Brain microvascular endothelial cell (primary cell): ENCODE results near the gene RETN.

ENCODE experiments used
- DNase-seq: peaks from one replicate; pipeline ENCODE4 v3.0.0-alpha.2; 2020
- H3K27ac ChIP-seq: fragments of 250-450 bp; sonication (Bioruptor Pico); 2 replicates; pipeline ENCODE4 v1.5.1; 2020; ENCODE audit warnings: mild to moderate bottlenecking, moderate library complexity
- H3K27me3 ChIP-seq: fragments of 250-450 bp; sonication (Bioruptor Pico); replicated peaks from 2 replicates; pipeline ENCODE4 v1.5.1; 2020; ENCODE audit warnings: mild to moderate bottlenecking
- H3K36me3 ChIP-seq: fragments of 250-450 bp; sonication (Bioruptor Pico); replicated peaks from 2 replicates; pipeline ENCODE4 v1.5.1; 2020; ENCODE audit warnings: mild to moderate bottlenecking
- H3K4me3 ChIP-seq: 2 replicates; pipeline ENCODE4 v1.5.1; 2011; ENCODE audit warnings: low read depth, mild to moderate bottlenecking, control low read depth, low read length, moderate library complexity
- in situ Hi-C: cut with HindIII; loops from 2 replicates; pipeline ENCODE4 v1.10.0; 2017; ENCODE audit warnings: low sequenced_read_pairs, low pct_ligation_motif_present
- TF ChIP-seq, protein P1 (sequence below): IDR thresholded peaks from 2 replicates; pipeline ENCODE4 v1.5.1; 2011; ENCODE audit warnings: low read depth, mild to moderate bottlenecking, moderate library complexity, low read length, control low read depth, inconsistent platforms; ENCODE audit errors: missing control alignments

The RETN gene

DNA sequence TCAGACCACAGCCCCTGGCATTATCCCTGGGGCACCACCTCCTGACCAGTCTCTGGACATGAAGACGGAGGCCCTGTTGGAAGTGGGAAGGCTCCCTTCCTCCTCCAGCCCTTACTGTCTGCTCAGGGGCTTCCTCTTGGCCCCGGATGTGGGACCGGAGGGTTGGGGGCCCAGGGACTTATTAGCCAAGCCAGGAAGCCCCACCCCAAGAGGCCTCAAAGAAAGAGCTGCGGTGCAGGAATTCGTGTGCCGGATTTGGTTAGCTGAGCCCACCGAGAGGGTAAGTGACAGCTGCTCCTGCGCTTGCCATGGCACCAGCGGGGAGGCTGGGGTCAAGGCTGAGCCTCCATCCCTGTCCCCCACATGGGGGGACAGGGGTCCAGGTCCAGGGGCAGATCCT lies at the start of gene RETN:
TSS of gene RETN (plus strand) at position 208 of the 400 bp plus-strand sequence. CDS start 278 bp downstream, outside the sequence.
- Histone ChIP-seq H3K4me3 (no peak within 1 kb of the TSS), H3K27me3 (no peaks in the 10 kb centered on the region), H3K27ac (no peak within 1 kb of the TSS), H3K36me3 (no peaks in the 10 kb centered on the region)
- TF ChIP-seq, protein P1, sequence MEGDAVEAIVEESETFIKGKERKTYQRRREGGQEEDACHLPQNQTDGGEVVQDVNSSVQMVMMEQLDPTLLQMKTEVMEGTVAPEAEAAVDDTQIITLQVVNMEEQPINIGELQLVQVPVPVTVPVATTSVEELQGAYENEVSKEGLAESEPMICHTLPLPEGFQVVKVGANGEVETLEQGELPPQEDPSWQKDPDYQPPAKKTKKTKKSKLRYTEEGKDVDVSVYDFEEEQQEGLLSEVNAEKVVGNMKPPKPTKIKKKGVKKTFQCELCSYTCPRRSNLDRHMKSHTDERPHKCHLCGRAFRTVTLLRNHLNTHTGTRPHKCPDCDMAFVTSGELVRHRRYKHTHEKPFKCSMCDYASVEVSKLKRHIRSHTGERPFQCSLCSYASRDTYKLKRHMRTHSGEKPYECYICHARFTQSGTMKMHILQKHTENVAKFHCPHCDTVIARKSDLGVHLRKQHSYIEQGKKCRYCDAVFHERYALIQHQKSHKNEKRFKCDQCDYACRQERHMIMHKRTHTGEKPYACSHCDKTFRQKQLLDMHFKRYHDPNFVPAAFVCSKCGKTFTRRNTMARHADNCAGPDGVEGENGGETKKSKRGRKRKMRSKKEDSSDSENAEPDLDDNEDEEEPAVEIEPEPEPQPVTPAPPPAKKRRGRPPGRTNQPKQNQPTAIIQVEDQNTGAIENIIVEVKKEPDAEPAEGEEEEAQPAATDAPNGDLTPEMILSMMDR = no peak
- DNase-seq = no peak
- in situ Hi-C loops = no loop called here

DNA sequence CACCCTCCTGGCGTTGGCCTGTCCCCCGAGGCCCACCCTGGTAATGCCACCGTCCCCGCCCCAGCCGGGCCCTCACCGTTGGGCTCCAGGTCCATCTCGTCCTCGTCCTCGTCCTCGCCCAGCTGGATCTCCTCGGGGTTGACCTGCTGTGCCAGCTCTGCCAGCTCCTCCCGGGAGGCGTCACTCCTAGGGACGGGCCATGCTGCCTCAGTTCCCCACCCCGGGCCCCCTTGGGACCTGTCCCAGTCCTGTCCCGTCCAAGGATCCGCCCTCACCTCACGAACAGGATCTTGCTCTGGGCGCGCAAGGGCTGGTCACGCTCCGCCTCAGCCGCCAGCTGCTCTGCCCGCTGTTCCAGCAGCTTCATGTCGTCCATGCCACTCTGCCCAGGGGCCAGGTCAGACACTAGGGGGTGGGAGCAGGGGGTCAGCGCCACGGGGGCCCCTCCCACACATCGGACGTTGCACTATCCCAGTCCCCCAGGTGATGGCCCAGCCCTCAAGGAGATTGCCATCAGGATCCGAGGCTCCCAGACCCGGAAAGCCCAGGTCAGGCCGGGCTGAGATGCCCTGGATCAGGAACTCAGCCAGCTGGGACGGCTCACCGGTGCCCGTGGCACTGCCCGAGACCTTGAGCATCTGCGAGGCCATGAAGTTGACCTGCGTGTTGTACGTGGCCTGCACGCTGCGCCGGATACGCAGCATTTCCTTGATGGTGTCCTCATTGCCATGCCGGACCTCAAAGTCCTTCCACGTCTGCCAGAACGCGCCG lies 49.0 kb upstream of the RETN start:
- DNase-seq = no peak
- Histone ChIP-seq H3K27ac (no peak overlapping the region), H3K27me3 (no peaks in the 10 kb centered on the region), H3K36me3 (peaks cover 22% of the 10 kb centered on the region), H3K4me3 (no peak overlapping the region)
- TF ChIP-seq, protein P1 = no peak
- in situ Hi-C loops = no loop called here

DNA sequence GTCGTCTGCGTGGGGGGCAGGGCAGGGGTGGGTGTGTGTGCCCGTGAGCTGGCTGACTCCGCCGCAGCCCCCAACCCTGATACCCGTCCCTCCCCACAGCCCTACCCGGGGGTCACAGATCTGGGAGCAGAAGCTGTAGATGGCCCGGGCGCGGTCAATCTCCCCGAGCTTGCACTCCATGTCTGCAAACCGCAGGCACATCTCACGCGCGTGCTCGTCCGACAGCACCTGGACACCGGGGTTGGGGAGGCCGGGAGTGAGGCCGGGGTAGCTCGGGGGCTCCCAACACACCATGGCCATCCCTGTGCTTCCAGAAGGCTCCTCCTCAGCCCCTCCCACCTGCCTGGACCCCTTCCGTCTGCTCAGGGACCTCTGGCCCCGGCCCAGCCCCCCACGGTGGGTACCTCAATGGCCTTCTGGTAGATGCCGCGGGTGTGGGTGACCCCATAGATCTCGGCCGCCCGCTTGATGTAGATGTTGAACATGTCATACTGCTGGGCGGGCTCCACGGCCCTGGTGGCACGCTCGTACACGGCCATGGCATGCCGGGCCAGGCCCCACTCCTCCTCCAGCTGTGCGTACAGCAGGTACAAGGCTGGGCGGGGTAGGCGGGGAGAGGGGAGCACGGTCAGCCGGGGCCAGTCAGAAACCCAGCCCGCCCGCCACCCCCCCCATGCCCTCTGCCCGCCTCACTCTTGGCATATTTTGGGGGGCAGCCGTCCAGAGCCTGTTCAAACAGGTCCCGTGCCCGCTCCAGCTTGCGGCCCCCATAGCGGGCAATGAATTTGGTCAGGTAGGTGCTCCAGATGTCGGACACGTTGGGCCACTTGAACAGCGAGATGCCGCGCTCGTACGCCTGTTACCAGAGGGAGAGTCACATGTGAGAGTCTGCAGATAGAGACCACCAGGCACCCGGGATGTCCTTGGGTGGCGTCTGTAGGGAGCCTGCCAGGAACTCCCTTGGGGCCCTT lies 48.1 kb upstream of the RETN start:
- H3K27me3 ChIP-seq = no peaks in the 10 kb centered on the region
- DNase-seq = no peak
- in situ Hi-C loops = no loop called here
- H3K4me3 ChIP-seq = no peak overlapping the region
- TF ChIP-seq, protein P1 = no peak
- peaks cover 25% of the 10 kb centered on the region for H3K36me3 ChIP-seq
- no peak overlapping the region for H3K27ac ChIP-seq

DNA sequence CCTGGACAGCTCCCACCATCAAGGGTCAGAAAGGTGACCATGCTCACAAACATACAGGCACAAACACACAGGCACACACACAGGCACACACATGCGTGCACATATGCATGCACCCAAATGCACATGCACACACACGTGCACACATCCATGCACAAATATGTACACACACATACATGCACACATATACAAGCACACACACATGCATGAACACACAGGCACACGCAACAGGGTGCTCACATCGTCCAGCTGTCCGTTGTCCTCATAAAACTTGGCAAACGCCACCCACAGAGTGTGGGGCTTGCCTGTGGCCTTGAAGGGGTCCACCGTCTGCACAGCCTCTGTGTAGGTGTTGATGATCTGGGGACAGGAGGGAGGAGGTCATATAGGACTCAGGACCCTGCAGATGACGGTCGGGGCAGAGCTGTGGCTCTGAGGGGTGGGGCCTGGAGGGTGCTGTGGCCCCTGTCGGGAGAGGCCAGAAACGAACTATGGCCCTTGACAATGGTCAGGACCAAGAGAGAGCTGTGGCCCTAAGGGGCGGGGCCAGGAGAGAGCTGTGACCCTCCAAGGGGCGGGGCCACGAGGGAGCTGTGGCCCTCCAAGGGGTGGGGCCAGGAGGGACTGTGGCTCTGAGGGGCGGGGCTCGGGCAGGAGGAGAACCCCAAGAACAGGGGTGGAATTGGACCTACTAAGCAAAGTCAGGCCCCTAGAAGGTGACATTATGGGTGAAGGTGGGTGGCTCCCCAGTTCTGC lies 45.7 kb upstream of the RETN start:
- no peak for DNase-seq
- H3K36me3 ChIP-seq = peaks cover 30% of the 10 kb centered on the region
- in situ Hi-C loops = no loop called here

More for the DNA sequence above, 45.7 kb upstream of the RETN start:
- Histone ChIP-seq H3K4me3 (no peak overlapping the region), H3K27ac (no peak overlapping the region), H3K27me3 (no peaks in the 10 kb centered on the region)
- TF ChIP-seq, protein P1 = no peak
